ENCODE results near the gene PDYN.

PDYN gene

DNA sequence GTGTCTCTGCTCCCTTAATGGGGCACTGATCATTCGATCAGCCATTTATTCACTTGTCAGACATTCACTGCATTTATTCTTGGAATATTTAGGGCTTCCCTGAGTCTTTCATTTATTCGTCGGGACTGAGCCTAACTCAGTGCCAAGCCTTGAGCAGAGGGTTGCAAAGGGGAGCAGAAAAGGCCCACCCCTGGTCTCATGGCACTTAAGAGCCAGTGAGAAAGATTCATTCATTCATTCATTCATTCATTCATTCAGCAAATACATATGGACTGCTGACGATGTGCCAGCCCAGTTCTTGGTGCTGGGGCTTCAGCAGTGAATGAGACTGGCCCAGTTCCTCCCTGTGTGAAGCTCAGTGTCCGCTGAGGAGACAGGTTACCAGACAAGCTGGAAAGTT is 62.0 kb downstream of the PDYN start:
- no peak for FAIRE-seq

DNA sequence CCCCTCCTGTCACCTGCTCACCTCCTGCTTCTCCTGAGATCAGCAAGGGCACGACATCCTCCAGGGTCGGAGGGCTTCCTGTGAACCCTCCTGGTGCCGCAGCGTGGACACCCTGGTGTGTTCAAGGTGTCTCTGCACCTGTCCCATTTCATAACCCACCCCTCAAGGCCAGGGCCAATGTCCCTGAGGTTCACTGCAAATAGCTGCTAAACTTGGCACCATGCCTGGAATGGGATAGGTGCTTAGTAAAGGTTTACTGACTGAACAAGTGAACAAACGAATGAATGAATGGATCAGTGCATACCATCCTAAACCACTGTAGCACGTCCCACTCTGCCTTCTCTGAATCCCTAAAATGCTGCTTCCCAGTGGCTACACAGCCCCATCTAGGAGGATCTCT is 63.7 kb downstream of the PDYN start:
- no peak for FAIRE-seq

DNA sequence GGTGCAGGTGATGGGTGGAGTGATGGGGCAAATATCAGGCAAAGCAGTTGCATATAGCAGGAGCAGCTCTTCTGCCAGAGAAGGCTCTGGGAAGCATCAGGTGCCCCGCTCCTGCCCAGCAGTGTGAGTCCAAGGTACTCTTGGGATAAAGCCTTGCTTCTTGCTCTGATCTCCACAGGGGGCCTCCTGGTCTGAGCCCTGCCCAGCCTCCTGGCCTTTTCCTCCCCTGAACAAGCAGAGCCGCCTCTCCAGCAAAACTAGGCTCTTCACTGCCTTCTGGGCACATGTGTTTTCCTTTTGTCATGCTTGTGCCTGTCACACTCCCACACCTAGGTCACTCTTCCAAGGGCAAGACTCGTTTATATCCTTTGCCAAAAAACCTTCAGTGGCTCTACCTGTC is 64.4 kb downstream of the PDYN start:
- no peak for FAIRE-seq

DNA sequence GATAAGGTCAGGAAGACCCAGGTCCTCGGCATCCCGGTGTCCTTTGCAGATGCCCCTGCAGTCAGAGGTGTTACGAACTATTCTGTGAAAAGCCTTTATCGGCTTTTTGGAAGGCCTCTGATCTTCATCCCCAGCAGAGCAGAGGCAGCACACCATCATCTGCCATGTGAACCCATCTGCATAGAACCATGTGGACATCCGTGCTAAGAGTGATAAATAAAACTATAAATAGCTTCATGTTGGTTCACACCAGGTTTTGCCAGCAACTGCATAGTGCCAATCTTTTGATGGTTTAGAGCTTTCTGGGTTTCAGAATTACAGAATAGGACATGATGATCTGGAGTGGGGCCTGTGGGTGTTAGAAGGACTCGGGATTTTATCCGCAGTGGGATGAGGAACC is 65.1 kb downstream of the PDYN start:
- FAIRE-seq = no peak
